H1 (cell line): ENCODE data around the gene PLXNB2. TPM values are rescaled to one million over a fixed set of nuclear protein-coding genes. Genes with fewer than 3 reads are reported as not detected.

Experiments used
- CTCF ChIA-PET: fragments of 300-600 bp; sonication (Branson Sonifier 250); formaldehyde crosslinking; loops from one replicate; lab custom pipeline; 2021; ENCODE audit not compliant: partially characterized antibody; lab: Charles Lee
- POLR2A ChIA-PET: fragments of 300-600 bp; sonication (Branson Sonifier 250); formaldehyde crosslinking; loops from one replicate; lab custom pipeline; 2021; ENCODE audit warnings: inconsistent platforms; ENCODE audit not compliant: partially characterized antibody; lab: Charles Lee
- DNase-seq, 2 experiments: peaks; one replicate each; pipeline versions ENCODE4 v3.0.0 to v3.0.0-alpha.2; 2010 to 2022; ENCODE audit warnings: low spot score in 2 of 2, low read depth in 1 of 2, mixed read lengths in 1 of 2
- FAIRE-seq: peaks from 2 replicates; lab custom pipeline; 2011; peaks lifted over from hg19 to GRCh38; lab: Jason Lieb, UNC
- H2AFZ ChIP-seq: 2 replicates; pipeline ENCODE4 v1.8.1; 2012; ENCODE audit warnings: low read length, inconsistent platforms
- H2AK5ac ChIP-seq: 2 replicates; pipeline ENCODE4 v1.6.1; 2013; ENCODE audit warnings: low read depth, low read length
- H2BK120ac ChIP-seq: replicated peaks from 2 replicates; pipeline ENCODE3; 2013; ENCODE audit warnings: low read depth, low read length, inconsistent platforms
- H2BK12ac ChIP-seq: 2 replicates; pipeline ENCODE4 v1.6.1; 2013; ENCODE audit warnings: low read depth, low read length
- H2BK15ac ChIP-seq: 2 replicates; pipeline ENCODE4 v1.6.1; 2013; ENCODE audit warnings: low read length
- H2BK20ac ChIP-seq: 2 replicates; pipeline ENCODE4 v1.6.1; 2013; ENCODE audit warnings: low read length
- H2BK5ac ChIP-seq: 2 replicates; pipeline ENCODE4 v1.6.1; 2013; ENCODE audit warnings: low read depth, low read length
- H3K14ac ChIP-seq: 2 replicates; pipeline ENCODE4 v1.6.1; 2013; ENCODE audit warnings: inconsistent platforms; ENCODE audit not compliant: insufficient read length
- H3K18ac ChIP-seq: 2 replicates; pipeline ENCODE4 v1.6.1; 2013; ENCODE audit warnings: low read length; ENCODE audit errors: extremely low read depth
- H3K23ac ChIP-seq: 2 replicates; pipeline ENCODE4 v1.6.1; 2013; ENCODE audit warnings: inconsistent platforms; ENCODE audit not compliant: insufficient read length
- H3K23me2 ChIP-seq: 2 replicates; pipeline ENCODE4 v1.6.1; 2013; ENCODE audit warnings: low read depth, low read length
- H3K27ac ChIP-seq: 2 replicates; pipeline ENCODE4 v1.6.1; 2011; ENCODE audit warnings: low read depth, low read length, inconsistent platforms
- H3K27me3 ChIP-seq, 4 experiments: replicated peaks in 1 of 4; 1 replicate in 1 of 4; 2 replicates in 3 of 4; pipeline versions ENCODE4 v1.6.1 to v1.8.1; 2011 to 2013; ENCODE audit warnings: low read length in 3 of 4, mild to moderate bottlenecking in 3 of 4, inconsistent platforms in 2 of 4, mixed read lengths in 2 of 4, moderate library complexity in 1 of 4; ENCODE audit not compliant: control insufficient read depth in 3 of 4, insufficient read depth in 3 of 4; ENCODE audit errors: extremely low read depth in 1 of 4
- H3K36me3 ChIP-seq, 4 experiments: 2 replicates each; pipeline versions ENCODE4 v1.6.1 to v1.8.1; 2011 to 2013; ENCODE audit warnings: mild to moderate bottlenecking in 4 of 4, low read length in 3 of 4, moderate library complexity in 2 of 4, control low read depth in 1 of 4, inconsistent platforms in 1 of 4; ENCODE audit not compliant: insufficient read depth in 4 of 4, control insufficient read depth in 2 of 4
- H3K4ac ChIP-seq: replicated peaks from 2 replicates; pipeline ENCODE3; 2013; ENCODE audit warnings: low read length, low read depth, mixed read lengths, inconsistent platforms; ENCODE audit not compliant: insufficient read length
- H3K4me1 ChIP-seq, 4 experiments: replicated peaks in 1 of 4; 1 replicate in 1 of 4; 2 replicates in 3 of 4; pipeline versions ENCODE4 v1.6.1 to v1.8.1; 2011 to 2013; ENCODE audit warnings: low read length in 3 of 4, inconsistent platforms in 2 of 4, mixed read lengths in 1 of 4; ENCODE audit not compliant: insufficient read depth in 4 of 4, control insufficient read depth in 3 of 4
- H3K4me2 ChIP-seq, 2 experiments: 2 replicates each; pipeline versions ENCODE4 v1.6.1 to v1.8.1; 2011 to 2013; ENCODE audit warnings: low read depth in 2 of 2, low read length in 2 of 2, control low read depth in 1 of 2, inconsistent platforms in 1 of 2, mild to moderate bottlenecking in 1 of 2; ENCODE audit not compliant: insufficient read depth in 1 of 2
- H3K4me3 ChIP-seq, 4 experiments: fragments of 200-600, 300-600 bp in 1 of 4; sonication (generic), shearing (Covaris generic), sonication (Bioruptor Twin) in 1 of 4; 2 replicates each; pipeline versions ENCODE4 v1.5.1 to v1.8.1; 2011 to 2016; ENCODE audit warnings: low read length in 4 of 4, low read depth in 3 of 4, control low read depth in 2 of 4, inconsistent platforms in 2 of 4, mild to moderate bottlenecking in 2 of 4, mixed read lengths in 1 of 4, moderate library complexity in 1 of 4; ENCODE audit not compliant: insufficient read depth in 2 of 4; ENCODE audit errors: extremely low read depth in 1 of 4
- H3K56ac ChIP-seq: replicated peaks from 2 replicates; pipeline ENCODE3; 2013; ENCODE audit warnings: low read depth, mild to moderate bottlenecking, mixed read lengths, low read length, inconsistent platforms; ENCODE audit not compliant: insufficient read length
- H3K79me1 ChIP-seq: 2 replicates; pipeline ENCODE4 v1.6.1; 2013; ENCODE audit warnings: low read depth, low read length, control low read depth
- H3K79me2 ChIP-seq, 2 experiments: 2 replicates each; pipeline versions ENCODE4 v1.6.1 to v1.8.1; 2012 to 2013; ENCODE audit warnings: low read length in 2 of 2, mild to moderate bottlenecking in 2 of 2, inconsistent platforms in 1 of 2; ENCODE audit not compliant: insufficient read depth in 2 of 2, control insufficient read depth in 1 of 2
- H3K9ac ChIP-seq, 4 experiments: replicated peaks in 1 of 4; 1 replicate in 1 of 4; 2 replicates in 3 of 4; pipeline versions ENCODE4 v1.6.1 to v1.8.1; 2011 to 2013; ENCODE audit warnings: low read depth in 3 of 4, low read length in 3 of 4, control low read depth in 2 of 4, mild to moderate bottlenecking in 2 of 4, moderate library complexity in 2 of 4, inconsistent platforms in 1 of 4; ENCODE audit errors: extremely low read depth in 1 of 4
- H3K9me3 ChIP-seq, 2 experiments: 2 replicates each; pipeline versions ENCODE4 v1.6.1 to v1.8.1; 2012 to 2013; ENCODE audit warnings: mild to moderate bottlenecking in 2 of 2, moderate library complexity in 2 of 2, control low read depth in 1 of 2, inconsistent platforms in 1 of 2, low read depth in 1 of 2, low read length in 1 of 2, mixed read lengths in 1 of 2; ENCODE audit not compliant: insufficient read depth in 2 of 2
- H4K20me1 ChIP-seq, 2 experiments: replicated peaks in 1 of 2; 2 replicates each; pipeline versions ENCODE3 to v1.8.1; 2011 to 2013; ENCODE audit warnings: inconsistent platforms in 2 of 2, low read length in 2 of 2, mild to moderate bottlenecking in 1 of 2; ENCODE audit not compliant: insufficient read depth in 2 of 2, control insufficient read depth in 1 of 2
- H4K5ac ChIP-seq: 2 replicates; pipeline ENCODE4 v1.6.1; 2013; ENCODE audit warnings: low read length, low read depth, mixed read lengths, inconsistent platforms; ENCODE audit not compliant: insufficient read length
- H4K8ac ChIP-seq: 2 replicates; pipeline ENCODE4 v1.8.0; 2013; ENCODE audit warnings: mild to moderate bottlenecking, moderate library complexity, low read length, inconsistent platforms; ENCODE audit not compliant: insufficient read depth; ENCODE audit errors: extremely low read depth
- H4K91ac ChIP-seq: replicated peaks from 2 replicates; pipeline ENCODE3; 2013; ENCODE audit warnings: low read length, mixed read lengths, inconsistent platforms; ENCODE audit not compliant: insufficient read length
- ASH2L ChIP-seq: fragments of 200-600, 300-600 bp; sonication (generic); IDR thresholded peaks from one replicate; pipeline ENCODE4 v1.7.1; 2017; ENCODE audit warnings: low read length
- EZH2 ChIP-seq: fragments of 200-600 bp; sonication (generic); IDR thresholded peaks from 2 replicates; pipeline ENCODE4 v1.7.1; 2012; ENCODE audit warnings: low read depth, mild to moderate bottlenecking, moderate library complexity, low read length, inconsistent platforms; ENCODE audit not compliant: severe bottlenecking
- PHF8 ChIP-seq: fragments of 200-600 bp; sonication (generic); conservative IDR thresholded peaks from 2 replicates; pipeline ENCODE4 v1.7.1; 2012; ENCODE audit warnings: low read depth, mild to moderate bottlenecking, inconsistent platforms, low read length, moderate library complexity
- POLR2AphosphoS5 ChIP-seq: IDR thresholded peaks from 2 replicates; pipeline ENCODE4 v1.6.1; 2011; ENCODE audit warnings: low read depth, low read length
- SIN3A ChIP-seq, 2 experiments: IDR thresholded peaks in 1 of 2; conservative IDR thresholded peaks in 1 of 2; 2 replicates each; pipeline ENCODE4 v1.6.1; 2011 to 2012; ENCODE audit warnings: low read length in 2 of 2, improper control_type of control experiment in 1 of 2, low read depth in 1 of 2, mild to moderate bottlenecking in 1 of 2
- SP1 ChIP-seq: IDR thresholded peaks from 2 replicates; pipeline ENCODE4 v1.6.1; 2011; ENCODE audit warnings: low read depth, low read length
- TAF1 ChIP-seq: IDR thresholded peaks from 2 replicates; pipeline ENCODE4 v1.6.1; 2011; ENCODE audit warnings: mild to moderate bottlenecking, low read depth, low read length
- TCF12 ChIP-seq: IDR thresholded peaks from 2 replicates; pipeline ENCODE4 v1.6.1; 2011; ENCODE audit warnings: low read depth, mild to moderate bottlenecking, low read length
- TEAD4 ChIP-seq: IDR thresholded peaks from 2 replicates; pipeline ENCODE4 v1.6.1; 2012; ENCODE audit warnings: low read depth, low read length, inconsistent platforms, mixed read lengths
- YY1 ChIP-seq: IDR thresholded peaks from 2 replicates; pipeline ENCODE4 v1.6.1; 2011; ENCODE audit warnings: low read depth, mild to moderate bottlenecking, low read length
- WGBS, 2 experiments: shearing (Covaris generic) in 1 of 2; methylation state at CpG; one replicate each; pipeline versions ENCODE4 v1.1.6 to v1.1.7; 2013 to 2015; ENCODE audit warnings: low lambda C conversion rate in 2 of 2, mixed read lengths in 2 of 2, inconsistent platforms in 1 of 2, low coverage in 1 of 2, missing lambda C conversion rate in 1 of 2; ENCODE audit not compliant: insufficient replicate concordance in 2 of 2, insufficient coverage in 1 of 2, insufficient read length in 1 of 2; ENCODE audit errors: extremely low coverage in 1 of 2, missing lambda C conversion rate in 1 of 2; 5-methylcytosine and 5-hydroxymethylcytosine counted together
- polyA plus RNA-seq, 7 experiments: library from polyadenylated mRNA; depleted of rRNA in 3 of 7; stranded (reverse) in 5 of 7; unstranded in 2 of 7; fragments of >200 nt in 5 of 7; fragments of 200-250 nt in 2 of 7; gene quantifications; 1 replicate in 5 of 7; 2 replicates in 1 of 7; 4 replicates in 1 of 7; pipeline versions ENCODE4 v1.2.1 to v1.2.3, GENCODE V29; 2011 to 2013; ENCODE audit warnings: missing spikeins in 2 of 7, mixed read lengths in 2 of 7
- total RNA-seq: library from RNA; stranded (reverse); fragmentation: NEBNext Ultra II Directional; extraction: Animal tissue kit (Norgen Biotek cat#: 25700); gene quantifications from 2 replicates; pipeline ENCODE4 v1.2.1, GENCODE V29; 2021
- TF ChIP-seq, protein P1 (sequence below): IDR thresholded peaks from 2 replicates; pipeline ENCODE4 v1.6.1; 2011; ENCODE audit warnings: low read depth, mild to moderate bottlenecking, low read length; ENCODE audit not compliant: insufficient read depth

PLXNB2 gene
- total and polyA plus RNA-seq, 2 of the 8 experiments (the other 6 are each of a cell fraction or from before 2014, with no cell fraction given): 58.3 to 92.8 TPM

- Histone ChIP-seq H3K36me3 (no peaks in the 10 kb centered on the region; a peak in 1 of 8 replicates), H3K4me3 (peak overlapping the region; percentile 44 to 94 (median 68)), H3K79me1 (peaks cover 23% of the 10 kb centered on the region), H3K23ac (no peak overlapping the region), H2BK12ac (no peak overlapping the region), H4K5ac (no peak overlapping the region), H3K9ac (no peak overlapping the region), H2BK120ac (no peak overlapping the region), H4K8ac (peak overlapping the region; percentile 83; the same call in 1 of the 2 replicates), H3K9me3 (peaks cover 0 to 3% of the 10 kb centered on the region in 2 experiments; a peak in 1 of 4 replicates), H2AFZ (peak overlapping the region; percentile 91), H3K4me1 (peaks cover 0 to 2% (median under 1%) of the 10 kb centered on the region in 4 experiments; a peak in 3 of 7 replicates), H2AK5ac (no peak overlapping the region), H4K20me1 (peaks cover 8 to 40% of the 10 kb centered on the region in 2 experiments), H3K56ac (no peak overlapping the region), H3K14ac (no peak overlapping the region), H3K4me2 (peak overlapping the region; percentile 72 to 94), H3K79me2 (peaks cover 0 to 4% of the 10 kb centered on the region in 2 experiments; a peak in 1 of 4 replicates), H3K18ac (peak overlapping the region; percentile 4; the same call in 1 of the 2 replicates), H3K23me2 (peaks cover 37% of the 10 kb centered on the region; the same call in 1 of the 2 replicates), H2BK20ac (no peak overlapping the region), H3K27ac (no peak overlapping the region), H4K91ac (no peak overlapping the region), H3K4ac (no peak overlapping the region), H2BK15ac (no peak overlapping the region), H3K27me3 (peaks cover 0 to 5% (median 0%) of the 10 kb centered on the region in 4 experiments; a peak in 3 of 7 replicates), H2BK5ac (no peak overlapping the region; the same call in 1 of the 2 replicates)
- FAIRE-seq (no peak), DNase-seq (peak; percentile 51 to 96)
- ChIA-PET CTCF (interaction anchor here (0.6 to 2.7 kb wide), 32 partner anchors 9 to 184 kb away, joined by 3 to 39 read pairs (median 6); partner anchors contain the start of genes HDAC10, MAPK12, PLXNB2 and SCO2), POLR2A (interaction anchor here (0.5 to 2.3 kb wide), 8 partner anchors 14 to 227 kb away, joined by 3 to 12 read pairs (median 3); no protein-coding TSS in a partner anchor)
- 10% methylated on average over 24 of the region's 26 CpGs; no CpG with 5 or more reads in 1 of the 2 experiments for WGBS, 2 experiments
- TF ChIP-seq TCF12 (0 out of 2 replicates have a peak, but pooled peaks have one; percentile 55), TEAD4 (0 out of 2 replicates have a peak, but pooled peaks have one; percentile 17), POLR2AphosphoS5 (no peak), TAF1 (no peak), SIN3A (conservative IDR thresholded peaks at IDR 0.05 in 1 of 2, IDR thresholded peaks at IDR 0.05 in 1 of 2; ENCODE audit: low read depth in 1 of 2, low read length in 2 of 2) (0 out of 4 replicates have a peak, but pooled peaks of 1 of the 2 experiments have one; percentile 60), ASH2L (peak; percentile 78), PHF8 (no peak), EZH2 (no peak), SP1 (0 out of 2 replicates have a peak, but pooled peaks have one; percentile 43), YY1 (peak; percentile 61)
- TF ChIP-seq, protein P1, sequence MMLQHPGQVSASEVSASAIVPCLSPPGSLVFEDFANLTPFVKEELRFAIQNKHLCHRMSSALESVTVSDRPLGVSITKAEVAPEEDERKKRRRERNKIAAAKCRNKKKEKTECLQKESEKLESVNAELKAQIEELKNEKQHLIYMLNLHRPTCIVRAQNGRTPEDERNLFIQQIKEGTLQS: peak; percentile 26; the same call in 1 of the 2 replicates
Measured at GRCh38 chr22:50341977-50342650, 34.7 kb upstream of the PLXNB2 start.
